Mesothelial cell of epicardium (in vitro differentiated cells): Measurements from ENCODE around the gene NUDT16L1. TPM values are rescaled to one million over a fixed set of nuclear protein-coding genes. Genes with fewer than 3 reads are reported as not detected.

ENCODE experiments used
- DNase-seq, 2 experiments: peaks; one replicate each; pipeline ENCODE4 v3.0.0; 2021; ENCODE audit warnings: low spot score in 2 of 2; ENCODE audit not compliant: unreplicated experiment in 2 of 2
- H3K27ac Mint-ChIP-seq: 2 replicates; pipeline ENCODE4 v1.8.0; 2021; ENCODE audit warnings: mixed read lengths
- H3K27me3 Mint-ChIP-seq: 2 replicates; pipeline ENCODE4 v1.8.0; 2021; ENCODE audit warnings: low read depth, mixed read lengths
- H3K36me3 Mint-ChIP-seq: 2 replicates; pipeline ENCODE4 v1.8.0; 2021; ENCODE audit warnings: mixed read lengths
- H3K4me1 Mint-ChIP-seq: 2 replicates; pipeline ENCODE4 v1.8.0; 2021; ENCODE audit warnings: mixed read lengths
- H3K4me3 Mint-ChIP-seq: 2 replicates; pipeline ENCODE4 v1.8.0; 2021; ENCODE audit warnings: mild to moderate bottlenecking, moderate library complexity, mixed read lengths
- H3K9me3 Mint-ChIP-seq: 2 replicates; pipeline ENCODE4 v1.8.0; 2021; ENCODE audit warnings: mixed read lengths
- total RNA-seq: library from RNA; stranded (reverse); gene quantifications from 3 replicates; pipeline ENCODE4 v1.2.1, GENCODE V29; 2021
- TF ChIP-seq, protein P1 (sequence below): fragments of 200-600 bp; sonication (generic); IDR thresholded peaks from one replicate; pipeline ENCODE4 v1.5.0; 2021; ENCODE audit warnings: antibody characterized with exemption; ENCODE audit not compliant: unreplicated experiment

The NUDT16L1 gene
- total RNA-seq, 1 donor from 2014 or later: 33.0 TPM

DNA sequence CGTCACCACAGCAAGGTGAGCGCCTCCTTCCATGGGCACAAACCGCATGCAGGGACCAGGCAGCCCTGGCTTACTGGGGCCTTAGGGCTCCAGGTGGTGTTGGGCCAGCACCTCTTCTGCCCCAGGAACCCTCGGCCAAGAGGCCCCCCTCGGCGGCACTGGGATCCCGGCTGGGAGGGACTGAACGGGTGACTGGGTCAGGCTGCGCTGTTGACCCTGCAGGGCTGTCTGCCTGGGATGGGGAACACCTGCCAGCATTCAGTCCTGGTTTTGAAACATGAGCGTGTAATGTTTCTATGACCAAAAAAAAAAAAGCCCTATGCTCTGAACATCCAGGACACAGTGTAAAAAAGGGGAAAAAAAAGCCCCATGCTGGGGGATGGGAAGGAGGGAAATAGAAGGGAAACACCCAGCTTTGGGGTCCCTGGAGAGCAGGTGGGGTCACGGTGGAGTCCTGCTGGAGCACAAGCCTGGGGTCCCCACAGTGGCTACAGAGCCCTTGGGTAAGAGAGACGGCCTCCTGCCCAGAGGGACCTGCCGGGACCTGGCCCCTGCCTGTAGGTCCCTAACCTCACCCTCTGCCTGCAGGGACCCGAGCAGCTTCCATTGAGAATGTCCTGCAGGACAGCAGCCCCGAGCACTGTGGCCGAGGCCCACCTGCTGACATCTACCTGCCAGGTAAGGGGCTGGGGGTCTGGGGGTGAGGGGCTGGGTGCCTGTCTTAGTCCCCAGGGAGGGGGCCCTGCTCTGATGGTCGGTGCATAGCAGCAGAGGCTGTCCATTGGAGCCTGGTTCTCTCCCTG, 9.9 kb upstream of the NUDT16L1 start:
- Mint-ChIP-seq H3K4me1 (peaks cover 23% of the 10 kb centered on the region), H3K4me3 (no peak overlapping the region), H3K27me3 (no peaks in the 10 kb centered on the region), H3K36me3 (peaks cover 8% of the 10 kb centered on the region), H3K9me3 (no peaks in the 10 kb centered on the region), H3K27ac (no peak overlapping the region)
- TF ChIP-seq, protein P1, sequence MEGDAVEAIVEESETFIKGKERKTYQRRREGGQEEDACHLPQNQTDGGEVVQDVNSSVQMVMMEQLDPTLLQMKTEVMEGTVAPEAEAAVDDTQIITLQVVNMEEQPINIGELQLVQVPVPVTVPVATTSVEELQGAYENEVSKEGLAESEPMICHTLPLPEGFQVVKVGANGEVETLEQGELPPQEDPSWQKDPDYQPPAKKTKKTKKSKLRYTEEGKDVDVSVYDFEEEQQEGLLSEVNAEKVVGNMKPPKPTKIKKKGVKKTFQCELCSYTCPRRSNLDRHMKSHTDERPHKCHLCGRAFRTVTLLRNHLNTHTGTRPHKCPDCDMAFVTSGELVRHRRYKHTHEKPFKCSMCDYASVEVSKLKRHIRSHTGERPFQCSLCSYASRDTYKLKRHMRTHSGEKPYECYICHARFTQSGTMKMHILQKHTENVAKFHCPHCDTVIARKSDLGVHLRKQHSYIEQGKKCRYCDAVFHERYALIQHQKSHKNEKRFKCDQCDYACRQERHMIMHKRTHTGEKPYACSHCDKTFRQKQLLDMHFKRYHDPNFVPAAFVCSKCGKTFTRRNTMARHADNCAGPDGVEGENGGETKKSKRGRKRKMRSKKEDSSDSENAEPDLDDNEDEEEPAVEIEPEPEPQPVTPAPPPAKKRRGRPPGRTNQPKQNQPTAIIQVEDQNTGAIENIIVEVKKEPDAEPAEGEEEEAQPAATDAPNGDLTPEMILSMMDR: no peak
- DNase-seq: no peak

DNA sequence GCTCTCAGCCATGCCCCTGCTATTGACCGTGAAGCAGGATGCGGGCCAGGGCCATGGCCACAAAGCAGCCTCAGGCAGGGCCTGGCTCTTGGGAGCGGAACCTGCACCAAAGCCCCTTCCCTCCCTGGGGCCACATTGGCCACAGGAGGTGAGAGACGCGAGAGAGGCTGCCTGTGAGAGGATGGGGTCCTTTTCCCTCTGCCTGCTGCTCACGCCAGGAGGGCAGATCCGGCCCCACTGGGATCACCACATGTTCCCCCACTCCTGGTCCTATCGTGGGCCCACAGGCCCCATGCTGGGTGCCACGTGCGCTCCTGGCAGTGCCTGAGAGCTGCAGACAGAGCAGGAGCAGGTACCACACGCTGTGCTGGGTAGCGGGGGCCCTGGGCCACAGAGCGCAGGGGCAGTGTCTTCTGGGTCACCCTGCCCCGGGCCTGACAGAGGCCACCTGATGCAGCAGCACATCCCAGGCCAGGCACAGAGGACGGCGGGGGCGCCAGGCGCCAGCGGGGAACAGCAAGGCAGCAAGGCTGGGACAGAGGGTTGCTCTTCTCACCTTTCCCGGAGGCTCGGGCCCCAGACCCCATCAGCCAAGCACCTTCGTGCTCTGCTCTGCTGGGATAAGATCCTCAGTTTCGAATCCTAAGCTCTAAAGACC, 9.2 kb upstream of the NUDT16L1 start:
- Mint-ChIP-seq H3K4me3 (no peak overlapping the region), H3K36me3 (peaks cover 8% of the 10 kb centered on the region), H3K27ac (no peak overlapping the region), H3K4me1 (peaks cover 17% of the 10 kb centered on the region), H3K9me3 (no peaks in the 10 kb centered on the region), H3K27me3 (no peaks in the 10 kb centered on the region)
- TF ChIP-seq, protein P1: no peak
- no peak for DNase-seq

DNA sequence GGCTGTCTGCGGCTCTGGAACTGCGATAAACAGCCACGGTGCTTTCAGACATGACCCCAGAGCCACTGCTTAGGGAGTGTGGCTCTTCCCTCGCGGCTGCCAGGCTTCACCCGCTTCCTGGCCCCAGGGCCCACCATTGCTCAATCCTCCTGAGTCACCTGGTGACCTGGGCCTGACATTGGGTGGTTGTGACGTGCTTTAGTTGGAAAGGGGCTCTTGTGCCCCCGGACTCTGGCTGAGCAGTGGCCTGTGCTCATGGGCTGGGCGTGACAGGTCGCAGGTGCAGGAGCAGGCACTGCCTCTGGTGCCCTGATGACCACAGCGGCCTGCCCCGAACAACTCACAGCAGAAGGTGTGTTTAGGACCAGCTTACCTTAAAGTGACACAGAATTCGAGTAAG, 8.6 kb upstream of the NUDT16L1 start:
- no peaks in the 10 kb centered on the region for H3K9me3 Mint-ChIP-seq
- TF ChIP-seq, protein P1: no peak

DNA sequence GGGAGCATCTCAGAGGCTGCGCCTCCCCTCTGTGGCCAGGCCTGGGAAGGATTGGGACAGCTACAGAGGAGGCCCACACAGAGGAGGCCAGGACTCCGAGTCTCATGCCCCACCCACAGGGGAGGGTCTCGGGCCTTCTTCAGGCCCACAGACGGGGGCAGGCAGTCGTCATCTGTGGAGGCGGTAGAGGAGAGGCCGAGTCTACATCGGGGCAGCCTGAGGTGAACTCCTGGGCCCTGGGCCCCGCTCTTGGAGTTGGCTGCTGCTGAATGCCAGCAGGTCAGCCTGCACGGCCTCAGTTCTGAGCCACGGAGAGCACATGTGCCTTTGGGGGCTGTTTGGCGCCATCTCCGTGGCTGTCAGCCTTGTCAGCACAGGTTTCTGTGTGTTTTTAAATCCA, 8.1 kb upstream of the NUDT16L1 start:
- Mint-ChIP-seq H3K9me3 (no peaks in the 10 kb centered on the region), H3K4me1 (peaks cover 6% of the 10 kb centered on the region), H3K36me3 (peaks cover 8% of the 10 kb centered on the region), H3K27me3 (no peaks in the 10 kb centered on the region), H3K4me3 (no peak overlapping the region), H3K27ac (no peak overlapping the region)
- DNase-seq: no peak
- TF ChIP-seq, protein P1: no peak

More for the DNA sequence above, 8.6 kb upstream of the NUDT16L1 start:
- DNase-seq: no peak
- Mint-ChIP-seq H3K27ac (no peak overlapping the region), H3K4me3 (no peak overlapping the region), H3K4me1 (peaks cover 11% of the 10 kb centered on the region), H3K36me3 (peaks cover 8% of the 10 kb centered on the region), H3K27me3 (no peaks in the 10 kb centered on the region)

DNA sequence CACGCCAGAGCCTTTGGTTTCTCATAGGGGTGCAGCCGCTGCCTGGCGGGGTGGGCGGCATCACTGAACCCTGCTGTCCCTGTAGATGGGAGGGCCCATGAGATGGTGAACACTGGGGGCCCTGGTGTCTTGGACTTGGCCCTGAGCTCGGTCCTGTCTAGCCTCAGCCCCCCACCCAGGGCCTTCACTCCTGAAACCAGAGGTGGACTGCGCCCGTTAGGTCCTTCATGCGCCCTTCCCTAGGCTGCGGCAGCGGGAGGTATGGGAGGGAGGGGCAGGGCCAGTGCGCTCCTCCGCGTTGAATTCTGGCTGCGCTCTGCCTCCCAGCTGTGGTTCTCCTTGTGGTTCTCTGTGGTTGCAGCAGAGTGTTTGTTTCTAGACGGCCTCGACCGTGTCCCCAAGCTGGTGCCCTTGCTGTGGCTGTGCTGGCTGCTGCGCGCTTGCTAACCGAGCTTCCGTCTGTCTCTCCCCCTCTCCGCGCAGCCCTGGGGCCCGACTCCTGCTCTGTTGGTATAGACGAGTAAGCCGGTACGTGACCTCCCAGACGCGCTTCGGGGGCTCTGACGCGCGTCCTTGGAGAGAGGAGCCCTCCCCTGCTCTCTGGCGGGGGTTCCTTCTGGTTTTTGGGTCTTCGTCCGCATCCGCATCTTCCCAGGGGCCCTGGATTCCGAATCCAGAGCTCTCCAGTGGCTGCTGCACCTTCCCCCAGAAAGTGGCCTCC, 7.4 kb upstream of the NUDT16L1 start:
- TF ChIP-seq, protein P1: no peak
- peaks cover 10% of the 10 kb centered on the region for H3K36me3 Mint-ChIP-seq
- DNase-seq: no peak
- no peaks in the 10 kb centered on the region for H3K9me3 Mint-ChIP-seq
- H3K27ac Mint-ChIP-seq: no peak overlapping the region
- H3K4me1 Mint-ChIP-seq: peaks cover 1% of the 10 kb centered on the region
- no peak overlapping the region for H3K4me3 Mint-ChIP-seq
- no peaks in the 10 kb centered on the region for H3K27me3 Mint-ChIP-seq
